Measurements from ENCODE around the gene MMAB.
A peak's percentile ranks its signal among the peaks of the same experiment; 100 is the strongest.

The MMAB gene

DNA sequence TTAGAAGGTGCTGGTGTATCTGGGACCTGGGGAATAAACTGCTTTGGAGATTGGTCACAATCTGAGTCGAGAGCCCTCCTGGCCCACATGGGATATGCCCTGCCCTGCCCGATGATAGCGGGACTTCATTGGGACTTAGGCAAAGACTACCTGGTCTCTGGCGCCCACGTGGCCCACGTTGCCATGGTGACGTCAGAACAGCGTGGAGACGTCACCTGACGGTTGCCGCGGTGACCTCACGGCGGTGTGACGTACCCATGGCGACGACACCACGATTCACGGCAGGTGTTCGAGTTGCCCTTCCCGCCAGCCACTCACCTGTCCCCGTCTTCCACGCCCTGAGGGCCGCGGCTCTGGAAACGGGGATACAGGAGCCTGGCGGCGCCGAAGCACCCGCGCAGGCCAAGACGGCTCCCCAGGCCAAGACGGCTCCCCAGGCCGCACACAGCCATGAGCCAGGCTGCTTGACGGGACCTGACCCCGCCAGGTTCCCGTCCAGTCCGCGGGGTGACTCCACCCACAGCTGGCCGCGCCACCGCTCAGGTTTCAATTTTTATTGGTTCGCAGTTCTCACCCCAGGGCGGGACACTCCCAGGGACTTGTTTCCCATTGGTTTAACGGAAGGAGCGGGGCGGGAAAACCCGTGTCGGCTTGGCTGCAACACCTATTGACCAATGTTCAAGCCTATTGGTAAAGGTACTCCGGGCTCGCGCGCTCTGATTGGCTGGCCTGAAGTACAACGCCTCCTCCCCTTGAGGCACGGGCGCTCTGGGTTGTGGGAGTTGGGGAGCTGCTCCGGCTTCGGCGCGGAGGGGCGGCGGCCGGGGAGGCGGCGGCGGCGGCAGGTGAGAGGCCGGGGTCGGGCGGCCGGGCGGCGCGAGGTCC lies at the start of gene MMAB, which contains the start of gene MVK:
MMAB (minus strand) TSS at position 476 of the 885 bp plus-strand sequence; CDS start at position 452, 24 bp downstream.
MVK (plus strand) TSS at position 766 of the 885 bp plus-strand sequence. CDS start 1,029 bp downstream, outside the sequence.
- DNase-seq (ENCODE audit: low read depth in 2 of 2, low spot score in 1 of 2) = peak; percentile 95 to 96

DNA sequence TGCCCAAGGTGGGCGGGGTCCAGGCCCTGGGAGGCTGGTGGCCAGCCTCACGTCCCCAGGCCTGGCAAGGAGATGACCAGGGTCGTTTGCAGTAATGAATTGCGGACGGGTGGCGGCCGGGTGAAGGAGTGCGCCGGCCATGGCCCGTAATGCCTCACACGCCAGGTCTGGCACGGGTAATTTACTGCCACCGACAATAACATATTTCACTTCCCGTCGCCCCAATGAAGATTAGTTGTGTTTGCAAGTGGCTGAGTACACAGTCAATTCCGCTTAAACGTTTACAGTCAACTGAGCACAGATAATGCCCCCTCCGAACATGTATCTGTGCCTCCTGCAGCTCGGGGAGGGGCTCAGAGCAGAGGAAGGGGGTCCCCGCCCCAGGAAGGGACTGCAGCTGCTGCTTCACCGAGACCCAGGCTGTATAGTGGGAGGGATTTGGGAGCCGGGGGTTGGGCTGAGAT lies 48.6 kb upstream of the MMAB start:
- DNase-seq (ENCODE audit: low read depth in 2 of 2, low spot score in 1 of 2) = no peak

DNA sequence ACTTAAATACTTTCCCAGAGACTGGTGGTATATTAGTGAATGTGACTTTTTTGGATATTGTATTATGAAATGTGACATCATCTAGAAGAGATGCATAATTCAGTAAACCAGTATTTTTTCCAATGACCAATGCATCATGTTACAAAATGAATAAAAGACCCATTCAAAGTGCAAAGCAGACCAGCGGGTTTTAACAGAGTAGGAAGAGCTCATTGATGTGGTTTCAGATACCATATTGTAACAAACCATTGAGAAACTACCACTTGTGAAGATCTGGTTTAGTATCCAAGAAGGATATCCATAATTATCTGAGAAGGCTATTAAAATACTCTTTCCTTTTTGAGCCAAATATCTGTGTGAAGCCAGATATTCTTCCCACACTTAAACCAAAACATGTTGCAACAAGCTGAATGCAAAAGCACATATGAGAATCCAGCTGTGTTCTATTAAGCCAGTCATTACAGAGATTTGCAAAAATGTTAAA lies 47.9 kb upstream of the MMAB start:
- DNase-seq (ENCODE audit: low read depth in 2 of 2, low spot score in 1 of 2) = no peak

DNA sequence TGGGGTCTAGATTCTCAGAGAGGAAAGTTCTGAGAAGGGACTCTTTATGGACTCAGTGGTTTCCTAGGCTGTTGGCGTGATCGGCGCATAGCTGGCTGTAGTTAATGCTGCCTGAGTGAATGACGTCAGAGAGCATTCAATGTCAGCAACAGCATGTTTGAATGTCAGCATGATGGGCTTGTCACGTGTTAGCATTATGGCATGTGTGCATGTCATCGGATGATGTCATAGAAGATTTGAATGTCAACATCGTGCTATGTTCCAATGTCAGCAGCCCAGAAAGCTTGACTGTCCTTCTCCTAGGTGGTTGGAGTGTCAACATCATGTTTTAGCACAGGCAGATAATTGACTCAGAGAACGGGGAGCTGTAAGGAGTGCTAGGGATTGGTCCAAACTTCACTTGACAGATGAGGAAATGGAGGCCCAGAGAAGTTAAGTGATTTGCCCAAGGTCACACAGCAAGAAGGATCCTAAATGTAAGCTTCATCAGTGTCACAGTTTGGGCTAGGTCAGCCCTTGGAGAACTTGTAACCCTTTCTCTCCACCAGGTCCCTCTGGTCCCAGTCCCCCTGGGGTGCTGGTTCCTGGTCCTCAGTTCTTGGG lies 45.8 kb upstream of the MMAB start:
- DNase-seq (ENCODE audit: low read depth in 2 of 2, low spot score in 1 of 2) = no peak

DNA sequence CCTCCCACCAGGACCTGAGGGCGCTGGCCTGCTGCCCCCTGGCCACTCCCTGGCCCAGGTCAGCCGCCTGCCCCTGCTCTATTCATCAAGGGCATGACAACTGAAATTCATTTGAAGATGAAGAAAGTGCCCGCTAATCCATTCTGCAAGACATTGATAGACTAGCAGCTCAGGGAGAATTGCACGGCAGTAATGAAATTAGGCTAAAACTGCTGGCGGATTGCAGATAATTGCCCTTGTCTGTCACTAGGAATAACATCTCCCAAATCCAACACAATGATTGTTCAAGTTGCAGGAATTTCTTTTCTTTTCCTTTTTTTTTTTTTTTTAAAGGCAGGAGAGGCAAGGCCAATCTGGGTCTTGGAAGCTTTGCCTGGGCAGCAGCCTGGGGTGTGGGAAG lies 44.8 kb upstream of the MMAB start:
- no peak for DNase-seq (ENCODE audit: low read depth in 2 of 2, low spot score in 1 of 2)

DNA sequence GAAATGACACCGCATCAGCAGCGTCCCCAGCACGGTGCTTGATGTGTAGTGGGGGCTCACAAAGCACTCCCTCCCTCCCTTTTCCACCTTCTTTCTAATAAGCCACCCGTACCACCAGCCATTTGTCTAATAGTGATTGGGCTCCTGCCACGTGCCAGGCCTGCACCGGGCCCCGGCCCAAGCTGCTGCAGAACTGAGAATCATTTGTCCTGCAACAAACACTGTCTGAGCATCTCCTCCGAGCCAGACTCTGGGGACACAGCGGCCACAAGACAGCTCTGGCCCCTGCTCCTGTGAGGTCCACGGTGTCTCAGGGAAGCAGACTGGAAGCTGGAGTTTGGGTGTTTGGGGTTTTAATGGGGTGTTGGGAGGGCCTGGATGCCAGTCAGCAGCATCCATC lies 44.2 kb upstream of the MMAB start:
- DNase-seq (ENCODE audit: low read depth in 2 of 2, low spot score in 1 of 2) = no peak

DNA sequence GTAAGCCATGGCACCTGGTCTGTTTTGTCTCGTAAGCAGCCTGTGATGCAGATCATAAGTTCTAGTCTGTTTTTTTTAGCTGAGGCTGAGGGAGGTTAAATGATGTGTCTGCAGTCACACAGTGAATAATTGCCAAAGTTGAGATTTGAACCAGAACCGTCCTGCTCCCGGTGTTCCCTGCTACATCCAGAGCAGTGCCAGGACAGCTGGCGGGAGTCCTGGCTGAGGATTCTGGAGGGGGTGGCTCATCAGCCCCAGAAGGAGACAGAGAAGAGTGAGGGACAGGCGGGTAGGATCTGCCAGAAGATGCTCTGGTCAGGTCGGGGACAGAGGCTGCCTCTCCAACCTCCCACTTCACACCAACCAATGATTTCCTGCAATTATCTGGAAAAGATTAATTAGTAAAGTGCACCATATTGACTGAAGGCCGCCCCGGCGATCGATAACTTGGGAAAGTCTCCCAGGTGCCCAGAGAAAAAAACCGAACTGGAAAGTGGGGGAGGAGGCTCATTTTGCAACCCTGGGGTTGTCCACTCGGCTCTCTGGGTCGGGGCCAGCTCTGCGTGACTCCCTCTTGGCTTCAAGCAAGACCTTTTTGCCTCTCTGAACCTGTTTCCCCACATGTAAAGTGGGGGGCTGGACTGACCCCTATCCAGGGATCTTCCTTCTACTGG lies 42.4 kb upstream of the MMAB start:
- no peak for DNase-seq (ENCODE audit: low read depth in 2 of 2, low spot score in 1 of 2)

DNA sequence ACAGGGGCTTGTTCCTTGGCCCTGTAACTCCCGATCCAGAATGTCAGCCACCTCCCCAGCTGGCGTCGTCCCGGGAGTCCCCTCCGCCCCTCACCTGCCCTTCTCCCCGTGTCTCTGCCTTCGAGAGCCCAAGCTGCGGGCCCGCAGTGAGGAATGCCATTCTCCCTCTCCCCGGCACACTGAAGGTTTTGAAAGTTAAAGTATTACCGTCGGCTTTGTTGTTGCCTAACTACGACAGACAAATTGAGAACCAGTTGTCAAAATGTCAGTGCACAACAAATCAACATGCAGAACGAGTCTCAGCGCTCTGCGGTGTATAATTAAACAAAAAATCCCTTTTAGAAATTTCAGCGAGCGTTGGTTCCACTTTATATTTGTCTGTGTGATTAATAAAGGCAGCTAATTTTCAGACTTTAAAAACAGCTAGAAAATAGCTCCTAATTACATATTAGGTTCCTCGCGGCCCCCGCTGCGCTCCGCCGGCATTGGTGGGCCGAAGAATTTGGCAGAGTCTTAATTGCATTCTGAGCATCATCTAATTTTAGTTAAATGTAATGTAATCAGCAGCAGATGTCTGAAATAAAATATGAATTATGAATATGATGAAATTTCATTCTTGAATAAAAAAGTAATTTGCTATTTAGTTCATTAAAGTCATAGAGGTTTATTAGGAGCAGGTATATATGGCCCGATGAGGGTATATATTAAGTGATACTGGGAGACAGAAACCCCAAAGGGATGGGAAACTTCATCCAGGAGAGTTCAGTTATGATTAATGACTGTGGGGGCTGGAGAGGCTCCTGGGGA lies 40.5 kb upstream of the MMAB start:
- no peak for DNase-seq (ENCODE audit: low read depth in 2 of 2, low spot score in 1 of 2)

DNA sequence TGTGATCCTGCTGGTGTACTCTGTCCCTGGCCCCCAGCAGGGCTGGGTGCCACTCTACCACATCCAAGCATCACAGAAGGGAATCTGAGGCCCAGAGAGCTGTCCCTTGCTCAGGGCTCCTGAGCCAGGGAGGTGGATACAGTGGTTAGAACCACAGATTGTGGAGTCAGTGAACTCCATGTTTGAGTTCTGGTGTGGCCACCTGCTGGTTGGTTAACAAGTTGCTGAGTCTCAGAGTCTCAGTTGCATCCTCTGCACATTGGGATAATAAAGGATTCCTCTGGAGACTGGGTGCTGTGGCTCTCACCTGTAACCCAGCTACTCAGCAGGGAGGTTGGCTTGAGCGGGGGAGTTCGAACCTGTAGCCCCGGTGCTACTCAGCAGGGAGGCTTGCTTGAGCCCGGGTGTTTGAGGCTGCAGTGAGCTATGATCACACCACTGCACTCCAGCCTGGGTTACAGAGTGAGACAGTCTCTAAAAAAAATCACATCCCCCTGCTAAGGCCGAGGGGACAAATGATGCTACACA lies 39.7 kb upstream of the MMAB start:
- no peak for DNase-seq (ENCODE audit: low read depth in 2 of 2, low spot score in 1 of 2)

DNA sequence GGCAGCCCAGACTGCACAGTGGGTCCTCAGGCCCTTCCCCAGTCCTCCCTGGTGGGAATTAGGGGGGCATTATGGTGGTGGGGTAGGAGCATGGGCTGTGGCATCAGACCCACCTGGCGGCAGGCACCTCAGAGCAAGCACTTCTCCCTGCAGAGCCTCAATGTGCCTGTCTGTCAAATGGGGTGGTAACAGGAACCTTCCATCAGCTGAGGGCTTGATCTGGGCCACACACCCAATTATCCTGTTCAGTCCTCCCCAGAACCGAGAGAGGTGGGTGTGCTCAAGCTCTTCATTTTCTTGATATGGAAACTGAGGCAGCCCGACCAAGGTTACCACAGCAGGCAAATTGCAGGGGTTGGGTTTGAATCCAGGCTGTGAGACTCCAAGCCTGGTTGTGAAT lies 38.7 kb upstream of the MMAB start:
- DNase-seq (ENCODE audit: low read depth in 2 of 2, low spot score in 1 of 2) = no peak

DNA sequence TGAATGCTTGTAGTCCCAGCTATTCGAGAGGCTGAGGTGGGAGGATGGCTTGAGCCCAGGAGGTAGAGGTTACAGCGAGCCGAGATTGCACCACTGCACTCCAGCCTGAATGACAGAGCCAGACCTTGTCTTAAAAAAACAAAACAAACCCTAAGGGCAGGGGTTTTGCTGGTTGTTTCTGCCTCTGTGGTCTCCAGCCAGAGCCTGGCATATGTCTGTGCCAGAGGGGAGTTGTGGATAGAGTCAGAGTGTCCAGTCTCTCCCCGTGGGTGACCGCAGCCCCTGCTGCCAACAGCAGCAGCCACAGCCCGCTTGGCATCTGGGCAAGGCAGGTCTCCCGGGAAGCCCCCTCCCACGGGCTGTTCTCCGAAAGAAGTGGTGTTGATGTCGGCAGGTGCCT lies 37.9 kb upstream of the MMAB start:
- no peak for DNase-seq (ENCODE audit: low read depth in 2 of 2, low spot score in 1 of 2)

DNA sequence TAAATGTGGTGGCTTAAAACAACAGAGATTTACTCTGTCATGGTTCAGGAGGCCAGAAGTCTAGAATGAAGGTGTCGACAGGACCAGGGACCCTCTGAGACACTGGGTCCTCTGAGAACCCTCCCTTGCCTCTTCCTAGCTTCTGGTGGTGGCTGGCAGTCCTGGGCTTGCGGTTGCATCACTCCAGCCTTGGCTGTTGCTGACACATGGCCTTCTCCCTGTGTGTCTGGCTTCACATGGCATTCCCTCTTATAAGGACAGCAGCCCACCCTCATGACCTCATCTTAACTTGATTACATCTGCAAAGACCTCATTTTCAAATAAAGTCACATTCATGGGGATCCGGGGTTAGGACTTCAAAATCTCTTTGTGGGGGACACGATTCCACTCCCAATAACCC lies 37.2 kb upstream of the MMAB start:
- no peak for DNase-seq (ENCODE audit: low read depth in 2 of 2, low spot score in 1 of 2)

DNA sequence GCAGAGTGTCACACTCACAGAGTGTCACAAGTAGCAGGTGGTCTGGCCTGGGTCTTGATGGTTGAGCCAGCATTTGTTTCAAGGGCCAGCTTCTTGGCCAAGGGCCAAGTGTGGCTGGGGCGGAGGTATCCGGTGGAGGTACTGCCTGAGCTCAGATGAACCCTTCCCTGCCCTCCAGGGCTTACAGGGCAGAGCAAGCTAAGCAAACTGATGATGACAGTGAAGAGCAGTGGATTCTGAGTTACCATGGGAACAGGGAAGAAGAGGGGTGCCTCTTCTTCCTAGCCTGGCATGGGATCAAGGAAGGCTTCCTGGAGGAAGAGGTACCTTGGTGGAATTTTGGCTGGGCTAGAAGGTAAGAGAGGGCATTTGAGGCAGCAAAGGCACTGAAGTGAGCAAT lies 36.0 kb upstream of the MMAB start:
- no peak for DNase-seq (ENCODE audit: low read depth in 2 of 2, low spot score in 1 of 2)

DNA sequence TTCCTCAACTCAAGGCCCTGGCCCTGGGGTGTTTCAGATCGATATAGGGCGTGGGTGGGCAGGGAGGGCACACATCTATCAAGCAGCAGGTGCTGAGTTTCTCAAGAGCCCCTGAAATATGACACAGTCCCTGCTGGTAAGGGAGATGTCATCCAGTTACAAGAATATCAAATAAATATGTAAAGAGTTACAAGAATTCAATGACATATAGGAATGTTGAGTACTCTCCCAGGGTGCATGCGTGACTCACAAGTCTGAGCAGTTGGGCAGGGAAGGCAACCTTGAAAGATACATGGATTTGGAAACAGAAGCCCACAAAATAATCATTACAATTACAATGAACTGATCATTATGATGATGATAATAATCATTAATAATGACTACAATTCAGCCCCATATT lies 35.5 kb upstream of the MMAB start:
- no peak for DNase-seq (ENCODE audit: low read depth in 2 of 2, low spot score in 1 of 2)

DNA sequence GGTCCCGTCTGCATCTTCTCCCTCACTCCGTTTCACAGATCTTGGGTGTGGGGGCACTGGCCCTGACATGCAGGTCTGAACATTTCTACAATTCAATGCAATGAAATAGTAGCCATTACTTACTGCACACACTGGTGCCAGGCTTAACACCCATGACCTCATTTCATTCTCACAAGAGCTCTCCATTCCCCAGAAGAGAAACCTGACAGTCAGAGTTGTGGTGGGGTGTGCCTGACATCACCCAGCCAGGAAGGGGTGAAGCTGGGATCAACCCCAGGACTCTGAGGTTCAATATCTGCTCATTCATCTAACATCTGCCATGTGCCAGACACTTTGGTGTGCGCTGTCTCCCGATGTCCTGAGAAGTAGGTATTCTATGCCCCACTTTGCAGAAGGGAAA lies 35.0 kb upstream of the MMAB start:
- no peak for DNase-seq (ENCODE audit: low read depth in 2 of 2, low spot score in 1 of 2)

DNA sequence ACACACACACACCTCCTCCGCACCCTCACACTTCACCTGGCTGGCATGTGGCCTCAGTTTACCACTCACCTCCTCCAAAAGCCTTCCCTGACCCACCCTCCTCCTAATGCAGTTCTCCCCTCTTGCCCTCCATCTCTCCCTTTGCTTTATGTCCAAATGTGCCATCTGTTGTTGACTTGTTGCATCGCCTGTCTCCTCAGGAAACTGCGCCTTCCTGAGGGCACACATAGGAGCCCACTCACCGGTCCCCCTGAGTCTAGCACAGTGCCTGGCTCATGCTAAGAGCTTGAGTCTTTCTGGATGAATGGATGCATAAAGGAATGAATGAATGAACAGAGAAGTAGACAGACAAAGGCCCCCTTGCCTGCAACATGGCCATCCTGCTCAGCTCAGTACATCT lies 34.3 kb upstream of the MMAB start:
- DNase-seq (ENCODE audit: low read depth in 2 of 2, low spot score in 1 of 2) = no peak

DNA sequence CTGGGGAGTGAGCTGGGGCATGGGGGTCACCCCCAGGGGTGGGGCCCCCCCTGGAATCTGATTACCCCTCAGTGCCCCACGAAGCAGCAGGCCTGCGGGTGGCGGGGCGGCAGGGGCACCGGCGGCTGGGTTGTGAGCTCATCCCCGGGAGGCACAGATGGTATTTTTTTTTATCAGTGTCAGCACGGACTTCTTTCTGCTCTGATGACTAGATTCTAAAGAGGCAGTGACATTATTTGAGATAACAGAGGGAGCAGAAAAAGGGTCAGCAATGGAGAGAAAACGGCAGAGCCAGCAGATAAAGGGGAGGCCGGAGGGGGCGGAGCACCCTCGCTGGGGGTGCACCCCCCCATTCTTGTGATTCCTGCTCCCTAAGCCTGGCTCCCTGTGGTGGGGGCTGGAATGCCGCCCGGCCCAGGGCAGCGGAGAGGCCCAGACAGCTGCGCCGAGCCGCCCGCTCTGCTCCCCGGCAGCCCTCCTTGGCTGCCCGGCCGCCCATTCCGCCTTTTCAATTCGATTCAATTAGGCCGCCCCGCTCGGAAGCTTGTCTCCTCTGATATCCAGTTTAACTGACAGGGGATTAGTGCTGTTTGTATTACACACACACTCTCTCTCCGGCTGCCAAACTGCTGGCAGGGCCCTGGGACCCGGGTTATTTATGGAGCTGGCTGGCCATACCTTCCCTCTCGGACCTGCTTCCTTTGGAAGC lies 33.2 kb upstream of the MMAB start:
- no peak for DNase-seq (ENCODE audit: low read depth in 2 of 2, low spot score in 1 of 2)

DNA sequence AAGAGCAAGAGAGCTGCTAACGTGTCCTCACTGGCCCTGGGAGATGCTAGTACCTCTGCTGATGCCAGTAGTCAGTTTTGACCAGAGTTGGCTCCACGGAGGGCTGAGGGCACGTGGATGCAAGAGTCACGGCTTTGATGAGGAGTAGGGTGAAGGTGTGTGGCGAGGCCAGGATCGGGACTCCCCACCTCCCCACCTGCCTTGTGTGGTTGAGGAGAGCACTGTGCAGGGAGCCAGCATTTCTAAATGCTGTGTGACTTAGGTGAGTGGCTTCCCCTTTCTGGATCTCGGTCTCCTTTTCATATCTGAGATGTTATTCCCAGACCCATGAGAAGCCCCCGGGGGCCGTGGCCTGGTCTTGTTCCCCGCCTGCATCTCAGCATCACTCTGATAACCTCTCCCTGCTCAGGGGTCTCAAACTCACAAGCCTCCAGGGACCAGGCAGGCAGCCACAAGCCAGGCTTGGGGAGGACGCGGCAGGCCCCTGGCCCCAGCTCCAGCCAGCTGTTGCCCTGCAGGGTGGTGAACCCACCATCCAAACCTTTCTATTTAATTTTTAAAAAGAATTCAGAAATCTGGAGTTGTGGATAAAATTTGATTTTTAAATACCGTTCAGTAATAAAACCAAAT lies 32.4 kb upstream of the MMAB start:
- no peak for DNase-seq (ENCODE audit: low read depth in 2 of 2, low spot score in 1 of 2)

DNA sequence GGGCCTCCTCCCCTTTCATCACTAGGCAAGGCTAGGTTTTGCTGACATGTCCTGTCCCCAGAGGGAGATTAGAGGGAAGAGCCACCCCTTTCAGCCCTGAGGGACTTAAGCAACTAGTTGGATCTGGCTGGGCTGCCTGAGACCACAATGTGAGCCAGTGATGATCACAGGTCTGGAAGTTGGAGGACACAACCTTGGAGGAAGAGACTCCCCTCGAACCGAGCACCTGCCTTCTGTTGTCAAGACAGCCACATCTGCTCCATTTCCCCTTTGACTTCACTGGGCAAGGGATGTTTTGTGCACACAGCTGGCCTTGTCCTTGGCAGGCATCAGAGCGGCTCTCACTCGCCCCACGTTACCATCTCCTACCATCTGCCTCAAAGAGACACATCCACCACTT lies 31.7 kb upstream of the MMAB start:
- DNase-seq (ENCODE audit: low read depth in 2 of 2, low spot score in 1 of 2) = no peak

DNA sequence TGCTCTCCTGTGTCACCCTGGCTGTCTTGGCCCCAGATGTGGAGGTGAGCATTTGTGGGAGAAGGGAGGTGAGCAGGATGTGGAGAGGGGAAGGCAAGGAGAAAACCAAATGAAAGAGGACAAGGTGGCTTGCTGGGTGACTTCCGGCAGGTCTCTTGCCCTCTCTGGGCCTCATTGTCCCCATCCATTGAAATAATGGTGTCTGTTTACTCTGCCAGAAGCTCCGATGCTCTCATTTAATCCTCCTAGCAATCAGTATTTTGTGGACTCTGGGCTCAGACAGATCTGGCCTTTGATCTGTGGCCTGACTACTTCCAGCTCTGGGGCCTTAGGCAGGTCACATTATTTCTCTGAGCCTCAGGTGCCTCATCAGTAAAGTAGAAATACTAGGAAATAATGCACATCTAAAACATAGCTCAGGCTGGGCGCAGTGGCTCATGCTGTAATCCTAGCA lies 30.9 kb upstream of the MMAB start:
- DNase-seq (ENCODE audit: low read depth in 2 of 2, low spot score in 1 of 2) = no peak

All from stimulated activated CD8-positive, alpha-beta memory T cell treated with anti-CD3 and anti-CD28 coated beads, Interleukin-4, amount 100 ng/mL, for 1 hour (primary cell).